Limb (tissue), 2 donors: Measurements from ENCODE around the gene AP4S1.
"Not testable (repeated sequence)": the region's sequence is repeated elsewhere in the genome, so short reads cannot be mapped to it uniquely, and the experiment has no call there.

Experiments used
- DNase-seq, 2 donors: peaks; one replicate each; pipeline ENCODE4 v3.0.0-alpha.2; 2016; ENCODE audit errors: extremely low spot score in 2 of 2

AP4S1 gene

DNA sequence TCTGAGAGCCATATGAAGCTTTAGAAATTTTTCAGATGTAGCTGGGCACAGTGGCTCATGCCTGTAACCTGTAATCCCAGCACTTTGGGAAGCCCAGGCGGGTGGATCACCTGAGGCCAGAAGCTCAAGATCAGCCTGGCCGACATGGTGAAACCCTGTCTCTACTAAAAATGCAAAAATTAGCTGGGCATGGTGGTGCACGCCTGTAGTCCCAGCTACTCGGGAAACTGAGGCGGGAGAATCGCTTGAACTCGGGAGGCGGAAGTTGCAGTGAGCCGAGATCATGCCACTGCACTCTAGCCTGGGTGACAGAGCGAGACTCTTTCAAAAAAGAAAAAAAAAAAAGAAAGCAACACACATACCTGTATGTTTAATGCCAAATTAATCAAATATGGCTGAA is 17.4 kb downstream of the AP4S1 start:
- DNase-seq: not testable (repeated sequence)

DNA sequence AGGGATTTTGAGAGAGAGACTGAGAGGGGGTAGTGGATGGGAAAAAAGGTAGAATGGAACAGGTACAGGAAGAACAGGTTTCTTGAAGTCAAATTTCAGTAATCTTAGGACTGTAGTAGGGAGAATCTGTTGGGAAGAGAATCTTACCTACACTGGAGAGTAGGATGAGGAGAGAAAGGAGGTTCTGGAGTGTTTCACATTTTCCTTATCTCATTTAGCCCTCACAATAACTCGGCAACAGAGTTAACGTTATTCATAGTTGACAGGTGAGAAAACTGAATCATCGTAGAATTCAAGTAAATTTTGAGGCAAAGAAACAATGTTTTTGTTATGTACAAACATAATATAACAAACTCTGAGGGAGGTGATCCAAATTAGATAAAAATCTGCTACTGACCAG is 17.9 kb downstream of the AP4S1 start:
- no peak for DNase-seq

DNA sequence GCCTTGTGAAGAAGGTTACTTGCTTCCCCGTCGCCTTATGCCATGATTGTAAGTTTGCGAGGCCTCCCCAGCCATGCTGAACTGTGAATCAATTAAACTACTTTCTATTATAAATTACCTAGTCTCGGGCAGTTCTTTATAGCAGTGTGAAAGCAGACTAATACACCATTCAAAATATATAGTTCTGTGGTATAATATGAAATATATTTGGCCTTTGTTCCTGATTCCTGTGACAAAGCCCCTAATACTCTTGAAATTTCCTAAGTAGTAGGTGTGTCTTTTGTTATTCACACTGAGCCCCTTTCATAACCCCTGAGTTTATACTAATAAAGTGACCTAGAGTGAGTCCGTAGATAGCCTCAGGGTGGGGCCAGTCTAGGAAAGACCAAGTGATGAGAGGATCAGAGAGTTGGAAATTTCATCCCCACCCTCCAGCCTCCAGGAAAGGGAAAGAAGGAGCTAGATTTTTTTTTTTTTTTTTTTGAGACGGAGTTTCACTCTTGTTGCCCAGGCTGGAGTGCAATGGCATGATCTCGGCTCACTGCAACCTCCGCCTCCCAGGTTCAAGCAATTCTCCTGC is 20.1 kb downstream of the AP4S1 start:
- no peak for DNase-seq

DNA sequence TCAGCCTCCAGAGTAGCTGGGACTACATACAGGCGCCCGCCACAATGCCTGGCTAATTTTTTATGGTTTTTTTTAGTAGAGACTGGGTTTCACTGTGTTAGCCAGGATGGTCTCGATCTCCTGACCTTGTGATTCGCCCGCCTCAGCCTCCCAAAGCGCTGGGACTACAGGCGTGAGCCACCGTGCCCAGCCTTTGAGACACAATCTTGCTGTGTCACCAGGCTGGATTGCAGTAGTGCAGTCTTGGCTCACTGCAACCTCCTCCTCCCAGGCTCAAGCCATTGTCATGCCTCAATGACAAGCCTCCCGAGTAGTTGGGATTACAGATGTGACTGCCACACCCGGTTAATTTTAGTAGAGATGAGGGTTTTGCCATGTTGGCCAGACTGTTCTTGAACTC is 22.1 kb downstream of the AP4S1 start:
- DNase-seq: no peak

DNA sequence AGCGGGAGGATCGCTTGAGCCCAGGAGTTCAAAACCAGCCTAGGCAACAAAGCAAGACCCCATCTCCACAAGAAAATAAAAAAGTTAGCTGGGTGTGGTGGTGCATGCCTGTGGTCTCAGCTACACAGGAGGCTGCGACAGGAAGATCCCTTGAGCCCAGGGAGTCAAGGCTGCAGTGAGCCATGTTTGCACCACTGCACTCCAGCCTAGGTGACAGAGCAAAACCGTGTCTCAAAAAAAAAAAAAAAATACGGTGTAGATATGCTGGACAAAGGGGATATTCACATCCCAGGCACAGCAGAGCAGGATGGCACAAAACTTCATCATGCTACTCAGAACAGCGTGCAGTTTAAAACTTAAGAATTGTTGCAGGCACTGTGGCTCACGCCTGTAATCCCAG is 25.6 kb downstream of the AP4S1 start:
- DNase-seq: no peak

DNA sequence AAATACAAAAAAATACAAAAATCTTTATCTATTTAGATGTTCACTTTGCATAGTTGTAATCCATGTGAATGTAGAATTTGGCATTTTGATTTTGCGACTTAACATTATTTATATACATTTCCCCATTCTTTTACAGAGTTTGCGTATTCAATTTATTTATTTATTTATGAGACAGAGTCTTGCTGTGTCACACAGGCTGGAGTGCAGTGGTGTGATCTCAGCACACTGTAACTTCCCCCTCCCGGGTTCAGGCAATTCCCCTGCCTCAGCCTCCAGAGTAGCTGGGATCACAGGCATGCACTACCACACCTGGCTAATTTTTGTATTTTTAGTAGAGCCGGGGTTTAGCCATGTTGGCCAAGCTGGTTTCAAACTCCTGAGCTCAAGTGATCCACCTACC is 26.1 kb downstream of the AP4S1 start:
- no peak for DNase-seq

DNA sequence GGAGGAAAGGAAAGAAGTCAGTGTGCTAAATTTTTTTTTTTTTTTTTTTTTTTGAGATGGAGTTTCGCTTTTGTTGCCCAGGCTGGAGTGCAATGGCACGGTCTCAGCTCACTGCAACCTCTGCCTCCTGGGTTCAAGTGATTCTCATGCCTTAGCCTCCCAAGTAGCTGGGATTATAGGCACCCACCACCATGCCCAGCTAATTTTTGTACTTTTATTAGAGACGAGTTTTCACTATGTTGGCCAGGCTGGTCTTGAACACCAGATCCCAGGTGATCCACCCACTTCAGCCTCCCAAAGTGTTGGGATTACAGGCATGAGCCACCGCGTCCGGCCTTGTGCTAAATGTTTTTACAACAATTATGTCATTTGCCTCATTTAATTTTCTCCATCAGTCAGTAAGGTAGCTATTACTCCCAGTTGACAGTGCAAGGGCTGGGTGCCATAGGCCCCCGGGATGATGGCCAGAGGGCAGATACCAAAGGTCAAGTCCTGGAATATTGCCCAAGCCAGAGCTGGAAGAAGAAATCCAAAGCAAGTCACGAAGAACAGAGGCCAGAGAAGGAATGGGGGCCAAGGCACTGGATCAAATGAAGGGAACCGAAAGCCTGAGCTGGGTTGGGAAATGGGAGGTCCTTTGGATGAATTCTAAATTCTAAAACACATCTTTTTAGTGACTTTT is 27.6 kb downstream of the AP4S1 start:
- DNase-seq: not testable (repeated sequence)

DNA sequence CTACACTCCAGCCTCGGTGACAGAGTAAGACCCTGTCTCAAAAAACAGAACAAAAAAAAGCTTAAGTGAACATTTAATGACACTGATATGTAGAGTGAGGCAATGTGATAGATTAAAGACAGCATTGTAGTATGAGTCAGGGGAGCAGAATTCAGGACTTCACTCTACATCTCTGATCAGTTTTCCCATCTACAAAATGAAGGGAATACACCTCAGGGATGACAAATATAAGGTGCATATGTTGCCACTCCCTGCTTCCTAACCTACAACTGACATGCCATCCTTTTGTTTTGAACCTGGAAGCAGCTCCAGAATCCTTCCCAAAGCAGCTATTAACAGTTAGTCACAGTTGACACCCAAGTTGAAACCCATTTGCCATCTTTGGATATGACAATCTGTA is 31.6 kb downstream of the AP4S1 start:
- DNase-seq: no peak

DNA sequence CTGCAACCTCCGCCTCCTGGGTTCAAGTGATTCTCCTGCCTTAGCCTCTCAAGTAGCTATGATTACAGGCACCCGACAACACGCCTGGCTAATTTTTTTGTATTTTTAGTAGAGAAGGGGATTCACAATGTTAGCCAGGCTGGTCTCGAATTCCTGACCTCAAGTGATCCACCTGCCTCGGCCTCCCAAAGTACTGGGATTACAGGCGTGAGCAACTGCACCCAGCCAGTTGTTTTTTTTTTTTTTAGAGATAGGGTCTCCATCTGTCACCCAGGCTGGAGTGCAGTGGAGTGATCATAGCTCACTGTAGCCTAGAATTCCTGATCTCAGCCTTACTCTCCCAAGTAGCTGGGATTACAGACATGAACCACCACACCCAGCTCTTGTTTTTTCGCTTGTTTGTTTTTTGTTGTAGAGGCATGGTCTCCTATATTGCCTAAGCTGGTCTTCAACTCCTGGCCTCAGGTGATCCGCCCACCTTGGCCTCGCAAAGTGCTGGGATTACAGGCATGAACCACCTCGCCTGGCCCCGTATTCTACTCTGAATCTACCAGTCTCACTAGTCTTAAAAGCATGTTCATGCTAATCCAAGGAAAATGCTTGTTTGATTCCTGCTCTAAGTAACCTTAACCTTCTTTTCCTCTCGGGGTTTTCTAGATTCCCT is 32.4 kb downstream of the AP4S1 start:
- no peak for DNase-seq

DNA sequence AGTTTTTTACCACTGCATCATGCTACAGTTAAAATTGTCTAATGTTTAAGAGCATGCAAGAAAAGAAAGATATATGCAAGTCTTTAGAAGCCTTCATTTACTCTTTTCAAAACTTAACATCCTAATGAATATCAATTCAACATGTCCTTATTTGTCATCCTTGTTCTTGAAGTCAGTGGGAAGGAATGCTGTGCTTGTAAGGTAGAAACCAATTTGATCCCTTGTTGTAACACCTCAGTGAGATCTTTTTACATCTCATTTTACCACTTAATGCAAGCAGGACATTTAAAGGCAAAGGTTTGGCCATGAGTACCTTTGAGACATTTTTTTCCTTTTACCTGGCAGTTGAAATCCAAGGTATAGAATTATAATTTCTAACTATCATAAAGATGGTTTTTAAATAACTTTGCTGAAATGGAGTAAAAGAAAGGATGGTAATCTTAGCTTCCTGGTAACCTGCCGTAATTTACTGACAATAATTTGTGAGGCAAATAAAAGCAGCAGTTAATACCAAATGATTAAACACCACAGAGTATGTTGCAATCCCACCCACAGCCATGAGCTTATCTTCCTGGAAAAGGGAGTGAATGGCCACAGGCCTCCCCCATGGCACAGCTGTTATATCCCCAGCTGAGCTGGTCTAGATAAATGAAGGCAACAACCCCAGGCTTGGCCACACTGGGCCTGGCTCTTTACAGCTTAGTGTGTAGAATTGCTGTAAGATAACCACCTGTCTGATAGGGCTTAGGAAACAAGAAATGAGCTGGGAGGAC is 33.9 kb downstream of the AP4S1 start:
- DNase-seq: no peak

DNA sequence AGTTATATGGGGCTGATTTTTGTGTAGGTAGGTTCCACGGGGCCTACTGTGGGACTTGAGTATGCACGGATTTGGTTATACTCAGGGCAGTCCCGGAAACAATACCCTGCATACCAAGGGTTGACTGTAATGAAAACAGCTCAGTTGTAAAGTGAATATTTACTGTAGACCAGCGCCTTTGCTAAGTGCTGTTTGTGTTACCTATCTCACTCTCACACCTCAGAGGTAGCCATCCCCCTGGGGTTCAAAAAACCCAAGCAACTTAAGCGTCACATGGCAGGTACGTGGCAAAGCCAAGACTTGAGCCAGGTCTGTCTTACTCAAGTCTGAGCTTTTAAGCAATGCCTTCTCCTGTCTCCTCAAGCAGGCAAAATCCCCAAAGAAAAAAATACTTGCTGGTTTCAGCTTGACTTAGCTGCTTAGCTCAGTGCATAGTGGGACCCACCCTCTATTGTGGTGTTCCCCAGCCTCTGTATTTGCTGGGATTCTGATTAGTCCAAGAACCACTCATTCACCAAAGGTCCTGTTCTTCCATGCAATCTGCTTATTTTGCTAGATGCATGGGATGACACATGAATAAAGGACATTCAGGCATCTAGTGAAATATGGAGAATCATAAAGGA is 34.9 kb downstream of the AP4S1 start:
- no peak for DNase-seq

DNA sequence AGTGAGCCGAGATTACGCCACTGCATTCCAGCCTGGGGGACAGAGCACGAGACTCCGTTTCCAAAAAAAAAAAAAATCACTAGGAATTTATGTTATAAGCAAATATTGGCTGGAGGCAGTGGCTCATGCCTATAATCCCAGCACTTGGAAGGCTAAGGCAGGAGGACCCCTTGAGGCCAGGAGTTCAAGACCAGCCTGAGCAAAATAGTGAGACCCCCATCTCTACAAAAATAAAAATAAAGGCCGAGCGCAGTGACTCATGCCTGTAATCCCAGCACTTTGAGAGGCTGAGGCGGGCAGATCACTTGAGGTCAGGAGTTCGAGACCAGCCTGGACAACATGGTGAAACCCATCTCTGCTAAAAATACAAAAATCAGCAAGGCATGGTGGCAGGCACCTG is 37.5 kb downstream of the AP4S1 start:
- DNase-seq: not testable (repeated sequence)

DNA sequence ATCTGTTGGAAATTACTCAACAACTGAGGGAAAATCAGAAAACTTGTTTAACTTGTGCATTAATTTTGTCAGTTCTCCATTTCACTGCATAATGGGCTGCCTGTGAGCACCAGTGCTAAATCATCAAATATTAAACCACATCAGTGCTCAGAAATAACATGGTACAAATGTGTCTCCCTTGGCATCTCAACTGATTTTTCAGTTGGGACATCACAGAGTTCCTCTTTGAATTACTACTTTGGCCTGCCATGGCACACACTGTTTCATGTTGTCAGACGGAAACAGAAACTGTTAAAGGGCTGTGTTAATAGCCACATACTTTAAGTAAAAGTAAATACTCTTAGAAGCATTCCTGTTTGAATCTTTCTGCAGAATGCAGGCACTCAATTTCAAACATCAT is 42.8 kb downstream of the AP4S1 start:
- DNase-seq: no peak

DNA sequence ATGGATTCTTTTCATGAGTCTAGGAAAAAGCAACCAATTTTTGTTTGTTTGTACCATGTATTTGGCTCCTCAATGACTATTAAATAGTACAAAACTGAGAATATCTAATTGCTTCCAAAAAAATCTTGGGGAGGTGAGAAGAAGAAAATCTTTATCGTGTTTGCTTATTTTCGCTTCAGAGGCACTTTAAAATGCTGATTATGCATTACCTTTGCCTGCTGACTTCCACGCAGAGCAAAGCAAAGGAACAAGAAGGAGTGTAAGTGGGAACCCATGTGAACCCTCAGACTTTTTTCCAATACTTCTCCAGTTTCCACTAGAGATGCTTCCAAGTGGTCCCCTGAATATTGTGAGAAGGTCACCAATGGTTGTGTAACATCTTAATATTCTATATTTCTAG is 43.9 kb downstream of the AP4S1 start:
- DNase-seq: no peak

DNA sequence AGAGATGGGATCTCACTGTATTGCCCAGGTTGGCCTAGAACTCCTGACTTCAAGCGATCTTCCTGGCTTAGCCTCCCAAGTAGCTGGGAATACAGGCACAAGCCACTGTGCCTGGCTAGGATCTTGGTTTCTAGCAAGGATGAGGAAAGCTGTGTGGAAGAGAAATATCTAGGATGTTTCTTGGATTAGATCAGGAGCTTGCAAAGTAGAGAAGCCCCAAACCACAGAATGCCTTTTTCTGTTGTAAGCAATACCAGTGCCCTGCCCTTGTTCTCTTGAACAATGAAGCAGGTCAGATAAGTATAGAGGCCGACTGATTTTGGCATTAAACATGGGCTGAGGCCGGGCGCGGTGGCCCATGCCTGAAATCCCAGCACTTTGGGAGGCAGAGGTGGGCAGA is 45.0 kb downstream of the AP4S1 start:
- no peak for DNase-seq

DNA sequence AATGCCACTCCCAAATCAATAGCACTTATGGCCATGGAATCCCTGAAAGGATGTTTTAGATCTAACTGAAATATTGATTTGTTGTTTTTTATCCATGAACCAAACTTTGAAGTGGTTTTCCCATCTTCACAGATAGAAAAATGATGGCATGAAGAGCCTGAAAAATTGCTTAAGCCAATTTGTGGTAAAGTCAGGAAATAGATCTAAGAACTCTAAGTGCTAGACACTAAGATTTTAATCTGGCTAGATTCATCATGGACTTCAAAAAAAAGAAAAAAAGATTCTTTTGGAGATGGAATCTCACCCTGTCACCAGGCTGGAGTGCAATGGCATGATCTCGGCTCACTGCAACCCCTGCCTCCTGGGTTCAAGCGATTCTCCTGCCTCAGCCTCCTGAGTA is 45.7 kb downstream of the AP4S1 start:
- no peak for DNase-seq

DNA sequence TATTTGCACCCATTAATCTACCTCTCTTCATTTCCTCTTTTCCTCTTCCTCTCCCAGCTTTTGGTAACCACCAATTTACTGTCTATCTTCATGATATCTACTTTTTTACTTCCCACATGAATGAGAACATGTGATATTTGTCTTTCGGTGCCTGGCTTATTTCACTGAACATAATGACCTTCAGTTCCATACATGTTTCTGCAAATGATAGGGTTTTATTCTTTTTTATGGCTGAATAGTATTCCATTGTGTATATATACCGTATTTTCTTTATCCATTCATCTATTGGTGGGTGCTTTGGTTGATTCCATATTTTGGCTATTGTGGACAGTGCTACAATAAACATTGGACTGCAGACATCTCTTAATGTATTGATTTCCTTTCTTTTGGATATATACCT is 49.7 kb downstream of the AP4S1 start:
- DNase-seq: no peak

DNA sequence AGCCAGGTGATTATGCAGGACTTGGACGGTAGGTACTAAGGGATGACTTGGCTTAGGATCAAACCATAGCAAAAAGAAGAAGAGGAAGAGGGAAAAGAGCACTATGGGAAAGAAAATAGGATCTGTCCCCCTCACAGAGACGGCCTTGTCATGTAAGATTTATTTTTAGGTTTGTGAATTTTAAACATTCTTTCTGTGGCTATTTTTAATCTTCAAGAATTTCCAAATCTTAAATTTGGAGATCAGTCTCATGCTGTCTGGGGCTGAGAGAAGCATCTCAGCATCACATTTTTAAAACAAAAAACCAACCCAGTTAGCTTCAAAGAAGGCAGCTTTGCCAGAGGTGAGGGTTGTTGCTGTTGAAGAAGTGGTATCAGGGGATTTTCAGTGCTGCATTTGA is 53.3 kb downstream of the AP4S1 start:
- DNase-seq: no peak

DNA sequence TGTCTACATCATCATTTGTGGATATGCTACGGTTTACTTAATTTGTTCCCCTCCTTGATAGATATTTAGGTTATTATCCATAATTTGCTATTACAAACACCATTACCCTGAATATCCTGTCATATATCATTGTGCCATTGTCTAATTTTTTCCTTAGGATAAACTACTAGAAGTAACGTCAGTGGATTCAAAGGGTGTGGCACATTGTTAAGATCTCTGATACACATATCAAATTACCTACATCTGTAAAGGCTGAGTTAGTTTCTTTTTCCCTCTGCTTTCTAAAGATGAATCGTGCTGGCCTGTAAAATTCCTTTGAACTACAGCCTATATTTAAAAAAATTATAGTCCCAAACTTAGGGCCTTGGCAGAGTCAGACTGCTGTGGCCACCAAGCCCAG is 54.6 kb downstream of the AP4S1 start:
- no peak for DNase-seq

DNA sequence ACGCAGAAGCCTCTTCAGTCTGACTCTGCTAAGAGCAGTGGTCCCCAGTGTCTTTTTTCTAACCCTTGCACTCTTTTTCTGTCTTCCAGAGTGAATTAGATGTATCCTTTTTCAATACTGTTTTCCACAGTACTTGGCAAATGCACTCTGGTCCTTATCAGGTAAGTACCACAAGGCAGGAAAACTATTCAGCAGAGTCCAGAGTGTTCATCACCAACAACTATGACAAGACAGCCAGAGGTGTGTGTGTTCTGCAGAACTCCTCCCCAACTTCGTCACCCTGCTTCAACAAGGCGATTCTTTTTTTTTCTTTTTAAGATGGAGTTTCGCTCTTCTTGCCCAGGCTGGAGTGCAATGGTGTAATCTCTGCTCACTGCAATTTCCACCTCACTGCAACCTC is 55.0 kb downstream of the AP4S1 start:
- no peak for DNase-seq

DNA sequence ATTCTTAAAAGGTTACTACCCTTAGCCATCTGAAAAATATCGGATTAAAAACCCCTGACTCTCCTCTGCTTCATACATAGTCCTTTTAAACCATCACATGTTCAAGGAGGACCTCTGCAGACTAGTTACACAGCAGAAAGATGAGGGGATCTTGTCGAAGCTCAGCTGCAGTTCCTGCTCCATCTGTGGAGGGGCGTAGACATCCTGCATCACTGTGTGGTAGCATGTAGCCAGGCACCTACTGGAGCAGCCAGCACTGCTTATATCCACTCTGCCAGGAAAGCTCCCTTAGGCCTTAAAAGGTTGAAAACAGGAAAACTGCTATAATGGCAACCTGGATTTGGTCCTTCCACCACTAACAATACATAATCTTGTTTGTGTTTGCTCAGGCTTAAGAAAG is 58.3 kb downstream of the AP4S1 start:
- DNase-seq: no peak

DNA sequence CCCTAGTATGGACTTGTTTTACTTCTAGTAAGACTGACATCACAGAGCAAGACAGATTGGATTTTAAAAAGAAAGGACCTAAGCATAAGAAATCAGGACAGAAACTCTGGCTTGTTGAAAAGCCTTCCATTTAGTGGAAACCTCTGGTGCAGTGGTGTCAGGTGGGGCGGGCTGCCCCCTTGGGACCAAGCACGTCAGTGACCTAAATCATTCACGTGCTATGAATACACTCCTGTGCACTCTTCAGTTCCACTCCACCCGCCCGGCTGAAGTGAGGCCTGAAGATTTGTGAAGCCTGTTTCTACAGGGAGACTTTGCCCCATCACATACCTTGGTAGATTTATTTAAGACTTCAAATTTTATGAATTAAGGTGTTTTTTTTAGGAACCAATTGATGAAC is 58.9 kb downstream of the AP4S1 start:
- no peak for DNase-seq
